ENCODE results near the gene PITPNC1.

Gene PITPNC1

GRCh38 chr17:67549820-67550219 lies 172.7 kb downstream of the PITPNC1 start:
- no peak for DNase-seq (ENCODE audit: low spot score)

DNA sequence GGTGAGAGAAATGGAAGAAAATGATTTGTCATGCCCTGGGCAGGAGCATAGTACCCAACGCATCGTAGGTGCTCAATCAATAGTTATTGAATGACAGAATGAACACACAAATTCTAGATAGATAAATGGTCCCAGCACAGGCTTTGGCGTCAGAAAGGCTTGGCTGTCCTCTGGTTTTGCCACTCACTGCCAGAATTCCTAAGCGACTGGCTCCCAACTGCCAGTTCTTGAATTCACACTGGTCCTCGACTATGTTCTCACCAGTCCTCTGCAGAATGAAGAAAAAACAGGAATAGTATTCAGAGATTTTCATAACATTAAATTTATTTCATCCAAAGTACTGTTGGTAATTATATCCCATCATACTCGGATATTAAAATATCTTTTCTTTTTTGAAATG lies 177.6 kb downstream of the PITPNC1 start:
- no peak for DNase-seq (ENCODE audit: low spot score)

- DNase-seq (ENCODE audit: low spot score) = no peak
Observed at GRCh38 chr17:67555855-67556254, 178.8 kb downstream of the PITPNC1 start.

GRCh38 chr17:67557052-67557845 lies 180.2 kb downstream of the PITPNC1 start:
- no peak for DNase-seq (ENCODE audit: low spot score)

DNA sequence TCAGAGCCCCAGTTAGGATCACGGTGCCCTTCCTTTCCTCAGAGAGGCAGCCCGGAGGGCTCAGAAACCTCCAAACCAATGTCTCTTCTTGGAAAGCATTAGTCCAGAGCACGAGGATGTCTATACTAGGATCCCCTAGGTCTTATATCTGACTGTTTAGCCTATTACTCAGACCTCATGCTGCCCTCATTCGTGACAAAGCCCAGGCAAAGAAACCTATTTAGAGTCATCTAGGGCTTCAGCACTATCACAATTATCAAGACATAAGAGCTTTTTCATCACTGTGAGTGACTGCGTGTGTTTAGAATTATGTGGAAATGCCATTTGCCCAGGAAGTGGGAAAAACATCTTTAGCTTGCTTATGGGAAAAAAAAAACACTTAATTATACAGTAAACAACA lies 180.8 kb downstream of the PITPNC1 start:
- no peak for DNase-seq (ENCODE audit: low spot score)

GRCh38 chr17:67558740-67559380 lies 181.8 kb downstream of the PITPNC1 start:
- no peak for DNase-seq (ENCODE audit: low spot score)

DNA sequence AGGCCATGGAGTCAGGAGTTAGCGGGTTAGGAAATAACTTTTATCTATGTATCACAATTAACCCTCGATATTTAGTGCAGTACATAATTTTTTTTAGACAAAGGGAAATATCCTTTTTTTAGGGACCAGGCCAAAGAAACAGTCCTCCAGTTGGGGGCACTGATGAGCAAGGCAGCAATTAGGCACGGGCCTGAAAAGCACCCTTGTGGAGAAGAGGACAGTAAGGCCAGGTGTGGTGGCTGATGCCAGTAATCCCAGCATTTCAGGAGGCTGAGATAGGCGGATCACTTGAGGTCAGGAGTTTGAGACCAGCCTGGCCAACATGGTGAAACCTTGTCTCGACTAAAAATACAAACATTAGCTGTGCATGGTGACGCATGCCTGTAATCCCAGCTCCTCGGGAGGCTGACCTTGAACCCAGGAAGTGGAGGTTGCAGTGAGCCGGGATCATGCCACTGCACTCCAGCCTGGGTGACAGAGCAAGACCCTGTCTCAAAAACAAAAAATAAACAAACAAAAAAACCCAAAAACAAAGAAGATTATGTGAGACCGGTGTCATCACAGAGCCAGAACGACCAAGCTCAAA lies 182.4 kb downstream of the PITPNC1 start:
- DNase-seq (ENCODE audit: low spot score) = no peak

- DNase-seq (ENCODE audit: low spot score) = no peak
Observed at GRCh38 chr17:67562005-67562404, 184.9 kb downstream of the PITPNC1 start.

DNA sequence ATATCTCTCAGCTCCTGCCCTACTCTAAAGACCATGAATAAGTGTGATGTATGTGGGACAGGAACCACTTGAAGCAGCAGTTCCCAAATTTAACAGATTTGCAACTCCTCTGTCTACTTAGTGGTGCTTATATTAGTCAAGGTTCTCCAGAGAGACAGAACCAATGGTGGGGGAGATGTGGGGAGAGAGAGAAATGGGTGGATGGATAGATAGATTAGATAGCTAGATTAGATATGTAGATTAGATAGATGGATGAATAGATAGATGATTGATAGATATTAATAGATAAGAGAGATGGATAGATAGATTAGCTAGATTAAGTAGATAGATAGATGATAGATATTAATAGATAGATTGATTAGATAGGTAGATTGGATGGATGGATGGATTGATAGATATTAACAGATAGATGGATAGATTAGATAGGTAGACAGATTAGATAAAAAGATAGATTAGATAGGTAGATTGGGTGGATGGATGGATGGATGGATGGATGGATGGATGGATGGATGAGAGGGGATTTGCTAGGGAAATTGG lies 186.7 kb downstream of the PITPNC1 start:
- DNase-seq (ENCODE audit: low spot score) = no peak

GRCh38 chr17:67565068-67565467 lies 188.0 kb downstream of the PITPNC1 start:
- DNase-seq (ENCODE audit: low spot score) = no peak

- DNase-seq (ENCODE audit: low spot score) = no peak
Observed at GRCh38 chr17:67566656-67567055, 189.6 kb downstream of the PITPNC1 start.

- no peak for DNase-seq (ENCODE audit: low spot score)
Observed at GRCh38 chr17:67569015-67569451, 192.0 kb downstream of the PITPNC1 start.

- no peak for DNase-seq (ENCODE audit: low spot score)
Observed at GRCh38 chr17:67569873-67570272, 192.8 kb downstream of the PITPNC1 start.

DNA sequence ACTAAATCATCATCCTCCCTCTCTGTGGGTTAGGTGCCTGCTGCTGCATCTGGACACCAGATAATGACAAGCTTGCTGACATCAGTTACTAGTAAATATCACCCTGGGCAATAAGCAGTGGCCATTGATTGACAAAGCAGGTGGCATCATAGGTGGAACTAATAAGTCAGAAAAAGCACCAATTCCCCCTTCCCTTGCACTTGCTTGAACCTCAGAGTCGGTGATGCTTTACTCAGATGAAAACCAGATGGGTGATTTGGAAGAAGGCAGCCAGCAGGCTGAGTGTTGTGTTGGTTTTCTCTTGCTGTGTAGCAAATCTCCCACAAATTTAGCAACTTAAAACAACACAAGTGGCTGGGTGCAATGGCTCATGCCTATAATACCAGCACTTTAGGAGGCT lies 193.7 kb downstream of the PITPNC1 start:
- DNase-seq (ENCODE audit: low spot score) = no peak

DNA sequence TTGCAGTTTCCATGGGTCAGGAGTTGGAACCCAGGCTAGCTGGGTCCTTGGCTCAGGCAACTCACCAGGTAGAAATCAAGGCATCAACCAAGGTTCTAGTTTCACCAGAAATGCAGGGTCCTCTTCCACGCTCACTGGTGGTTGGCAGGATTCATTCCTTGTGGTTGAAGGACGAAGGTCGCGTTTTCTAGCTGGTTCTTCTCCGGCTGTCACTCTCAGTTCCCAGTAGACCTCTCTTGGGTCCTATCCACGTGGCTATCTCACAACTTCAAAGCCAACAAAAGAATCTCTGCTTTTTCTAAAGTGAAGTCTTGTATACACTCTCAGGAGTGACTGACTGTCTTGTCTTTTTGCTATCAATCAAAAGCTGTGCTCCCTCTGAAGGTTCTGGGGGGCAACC lies 194.4 kb downstream of the PITPNC1 start:
- DNase-seq (ENCODE audit: low spot score) = no peak

DNA sequence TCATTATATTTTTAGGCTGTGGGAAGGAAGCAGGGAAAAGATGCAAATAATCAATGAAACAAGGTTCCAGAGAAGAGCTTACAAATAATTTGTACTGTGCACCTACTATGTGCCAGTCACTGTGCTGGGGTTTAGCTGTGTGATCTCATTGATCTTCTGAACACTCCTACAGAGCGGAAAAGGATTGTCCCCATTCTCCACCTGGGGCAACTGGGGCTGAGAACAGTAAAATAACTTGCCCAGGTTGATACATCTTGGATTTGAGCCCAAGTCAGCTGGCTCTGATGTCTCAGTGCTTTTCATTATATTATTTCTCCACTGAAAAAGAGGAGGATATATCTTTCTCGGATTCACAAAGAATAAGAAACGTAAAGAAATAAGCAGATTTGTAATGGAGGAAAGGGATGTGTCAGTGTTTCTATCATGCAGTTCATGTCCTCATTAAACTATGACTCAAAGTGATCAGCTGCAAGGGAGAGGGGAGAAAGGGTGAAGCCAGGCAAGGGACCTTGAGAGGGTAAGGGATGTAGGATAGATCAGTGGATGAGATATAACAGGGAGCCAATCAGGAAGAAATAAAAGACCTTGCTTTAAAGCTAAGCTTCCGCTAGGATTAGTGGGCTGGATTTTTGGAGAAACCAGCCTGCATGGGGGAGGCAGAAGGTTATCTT lies 197.0 kb downstream of the PITPNC1 start:
- DNase-seq (ENCODE audit: low spot score) = no peak

- no peak for DNase-seq (ENCODE audit: low spot score)
Observed at GRCh38 chr17:67574658-67575293, 197.7 kb downstream of the PITPNC1 start.

GRCh38 chr17:67575325-67575724 lies 198.2 kb downstream of the PITPNC1 start:
- DNase-seq (ENCODE audit: low spot score) = no peak

DNA sequence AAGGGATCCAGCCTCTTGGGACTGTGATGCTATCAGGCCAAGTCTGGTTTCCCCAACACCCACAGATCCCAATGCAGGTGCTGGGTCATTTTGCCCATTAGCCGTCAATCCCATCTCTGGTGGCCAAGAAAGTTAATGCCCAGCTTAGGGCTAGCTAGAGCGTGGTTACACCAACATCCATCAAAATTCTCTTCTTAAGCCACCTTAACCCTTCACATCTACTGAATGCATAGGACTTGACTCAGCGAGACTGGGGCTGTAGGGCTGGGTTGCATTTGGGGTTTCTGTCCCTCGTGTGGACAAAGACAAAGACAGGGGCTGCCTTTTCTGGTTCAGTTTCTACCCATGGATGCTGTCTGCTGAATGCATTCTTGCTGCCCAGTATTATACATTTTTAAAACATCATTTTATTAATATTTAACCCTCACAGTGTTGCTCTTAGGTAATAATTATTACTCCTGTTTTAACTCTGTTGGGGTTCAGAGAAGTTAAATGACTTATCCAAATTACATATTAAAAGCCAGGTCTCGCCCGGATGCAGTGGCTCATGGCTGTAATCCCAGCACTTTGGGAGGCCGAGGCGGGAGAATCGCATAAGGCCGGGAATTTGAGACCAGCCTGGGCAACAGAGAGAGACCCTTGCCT lies 199.5 kb downstream of the PITPNC1 start:
- no peak for DNase-seq (ENCODE audit: low spot score)

DNA sequence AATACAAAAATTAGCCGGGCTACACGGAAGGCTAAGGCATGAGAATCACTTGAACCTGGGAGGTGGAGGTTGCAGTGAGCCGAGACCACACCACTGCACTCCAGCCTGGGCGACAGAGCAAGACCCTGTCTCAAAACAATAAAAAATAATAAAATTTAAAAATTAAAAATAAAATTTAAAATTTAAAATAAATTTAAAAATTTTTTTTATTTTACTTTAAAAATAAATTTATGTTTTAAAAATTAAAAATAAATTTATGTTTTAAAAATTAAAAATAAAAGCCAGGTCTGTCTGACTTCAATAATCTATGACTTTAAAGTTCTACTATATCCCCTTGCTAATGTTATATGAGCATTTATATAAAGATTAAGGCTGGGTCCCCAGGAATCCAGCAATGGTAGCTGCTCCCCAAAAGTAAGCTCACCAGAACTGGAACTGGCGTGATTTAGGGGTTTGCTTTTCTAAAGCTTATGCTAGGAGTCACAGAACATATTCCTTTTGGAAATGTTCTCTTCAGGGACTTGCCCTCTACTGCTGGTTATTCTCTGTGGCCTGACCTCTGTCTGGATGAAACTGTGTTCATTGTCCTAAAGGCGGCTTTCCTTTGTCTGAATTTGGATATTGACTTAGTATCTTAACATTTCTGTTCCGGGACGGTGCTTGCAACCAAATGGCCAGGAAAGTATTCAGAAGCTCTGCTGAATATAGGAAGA lies 200.5 kb downstream of the PITPNC1 start:
- DNase-seq (ENCODE audit: low spot score) = no peak

DNA sequence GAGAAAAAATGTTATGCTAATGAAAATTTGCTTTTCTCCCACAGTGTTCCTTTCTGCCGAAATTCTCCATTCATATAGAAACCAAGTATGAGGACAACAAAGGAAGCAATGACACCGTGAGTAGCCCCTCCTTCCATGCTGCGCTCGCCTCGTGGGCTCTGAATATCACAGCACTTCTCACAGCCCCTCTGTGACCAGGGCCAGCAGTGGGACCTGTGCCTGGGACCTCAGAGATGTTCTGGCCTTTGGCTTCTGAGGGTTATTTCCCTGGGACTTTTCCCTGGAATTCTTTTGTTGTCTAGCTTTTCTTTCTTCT lies 201.0 kb downstream of the PITPNC1 start:
- DNase-seq (ENCODE audit: low spot score) = no peak
